Adipocyte (in vitro differentiated cells): ENCODE results near the gene DENND5A.
"Not testable (repeated sequence)": the region's sequence is repeated elsewhere in the genome, so short reads cannot be mapped to it uniquely, and the experiment has no call there.

Experiments used
- DNase-seq: peaks from one replicate; pipeline ENCODE4 v3.0.0-alpha.2; 2015; ENCODE audit warnings: low read depth
- H3K27me3 ChIP-seq: replicated peaks from 2 replicates; pipeline ENCODE4 v1.7.0; 2013; ENCODE audit warnings: mild to moderate bottlenecking, low read length, moderate library complexity; ENCODE audit not compliant: control insufficient read depth, insufficient read depth
- H3K36me3 ChIP-seq: 2 replicates; pipeline ENCODE4 v1.7.0; 2013; ENCODE audit warnings: low read length, mild to moderate bottlenecking, moderate library complexity; ENCODE audit not compliant: control insufficient read depth, insufficient read depth, severe bottlenecking
- H3K4me1 ChIP-seq: 2 replicates; pipeline ENCODE4 v1.7.0; 2013; ENCODE audit warnings: mild to moderate bottlenecking, low read length, moderate library complexity; ENCODE audit not compliant: control insufficient read depth, insufficient read depth
- H3K4me3 ChIP-seq: 2 replicates; pipeline ENCODE4 v1.7.0; 2013; ENCODE audit warnings: mild to moderate bottlenecking, low read length, moderate library complexity
- H3K9ac ChIP-seq: 2 replicates; pipeline ENCODE4 v1.7.0; 2013; ENCODE audit warnings: mild to moderate bottlenecking, low read length, moderate library complexity
- H3K9me3 ChIP-seq: 2 replicates; pipeline ENCODE4 v1.7.0; 2013; ENCODE audit warnings: mild to moderate bottlenecking, low read length, moderate library complexity; ENCODE audit not compliant: control insufficient read depth

DENND5A gene

GRCh38 chr11:9208726-9209501, 56.2 kb downstream of the DENND5A start:
- peaks cover 15% of the 10 kb centered on the region for H3K36me3 ChIP-seq
- no peaks in the 10 kb centered on the region for H3K9me3 ChIP-seq
- no peak overlapping the region for H3K9ac ChIP-seq
- DNase-seq: no peak
- no peaks in the 10 kb centered on the region for H3K27me3 ChIP-seq
- H3K4me3 ChIP-seq: no peak overlapping the region
- H3K4me1 ChIP-seq: peaks cover 37% of the 10 kb centered on the region

- peaks cover 37% of the 10 kb centered on the region for H3K4me1 ChIP-seq
- no peak for DNase-seq
- no peaks in the 10 kb centered on the region for H3K9me3 ChIP-seq
- no peak overlapping the region for H3K9ac ChIP-seq
- H3K36me3 ChIP-seq: peaks cover 28% of the 10 kb centered on the region
- H3K4me3 ChIP-seq: no peak overlapping the region
- no peaks in the 10 kb centered on the region for H3K27me3 ChIP-seq
Observed at GRCh38 chr11:9207229-9207628, 57.9 kb downstream of the DENND5A start.

GRCh38 chr11:9206496-9206895, 58.7 kb downstream of the DENND5A start:
- Histone ChIP-seq H3K27me3 (no peaks in the 10 kb centered on the region), H3K36me3 (peaks cover 31% of the 10 kb centered on the region), H3K4me1 (peaks cover 37% of the 10 kb centered on the region), H3K9ac (no peak overlapping the region), H3K9me3 (no peaks in the 10 kb centered on the region), H3K4me3 (no peak overlapping the region)
- DNase-seq: peak; percentile 75

- no peaks in the 10 kb centered on the region for H3K27me3 ChIP-seq
- DNase-seq: no peak
- H3K4me3 ChIP-seq: no peak overlapping the region
- peaks cover 38% of the 10 kb centered on the region for H3K36me3 ChIP-seq
- no peak overlapping the region for H3K9ac ChIP-seq
- no peaks in the 10 kb centered on the region for H3K9me3 ChIP-seq
- peaks cover 23% of the 10 kb centered on the region for H3K4me1 ChIP-seq
Observed at GRCh38 chr11:9203691-9204311, 61.3 kb downstream of the DENND5A start.

- H3K9me3 ChIP-seq: no peaks in the 10 kb centered on the region
- H3K9ac ChIP-seq: no peak overlapping the region
- H3K4me3 ChIP-seq: no peak overlapping the region
- H3K27me3 ChIP-seq: no peaks in the 10 kb centered on the region
- H3K36me3 ChIP-seq: peaks cover 47% of the 10 kb centered on the region
- DNase-seq: no peak
- H3K4me1 ChIP-seq: peaks cover 6% of the 10 kb centered on the region
Observed at GRCh38 chr11:9201372-9202162, 63.6 kb downstream of the DENND5A start.

GRCh38 chr11:9200471-9200870, 64.7 kb downstream of the DENND5A start:
- no peak overlapping the region for H3K4me3 ChIP-seq
- H3K9me3 ChIP-seq: no peaks in the 10 kb centered on the region
- no peak for DNase-seq
- H3K4me1 ChIP-seq: peaks cover 6% of the 10 kb centered on the region
- no peak overlapping the region for H3K9ac ChIP-seq
- peaks cover 46% of the 10 kb centered on the region for H3K36me3 ChIP-seq
- no peaks in the 10 kb centered on the region for H3K27me3 ChIP-seq

GRCh38 chr11:9193316-9193715, 71.8 kb downstream of the DENND5A start:
- Histone ChIP-seq H3K9ac (no peak overlapping the region), H3K27me3 (no peaks in the 10 kb centered on the region), H3K4me1 (peaks cover 9% of the 10 kb centered on the region), H3K4me3 (no peak overlapping the region), H3K36me3 (peaks cover 58% of the 10 kb centered on the region), H3K9me3 (no peaks in the 10 kb centered on the region)
- DNase-seq: no peak

GRCh38 chr11:9192561-9192960, 72.6 kb downstream of the DENND5A start:
- Histone ChIP-seq H3K36me3 (peaks cover 58% of the 10 kb centered on the region), H3K4me1 (peaks cover 16% of the 10 kb centered on the region), H3K9ac (no peak overlapping the region), H3K4me3 (no peak overlapping the region), H3K9me3 (no peaks in the 10 kb centered on the region), H3K27me3 (no peaks in the 10 kb centered on the region)
- DNase-seq: no peak

- Histone ChIP-seq H3K4me1 (peaks cover 16% of the 10 kb centered on the region), H3K36me3 (peaks cover 66% of the 10 kb centered on the region)
- H3K27me3 ChIP-seq, DNase-seq, H3K4me3 ChIP-seq, H3K9me3 ChIP-seq, H3K9ac ChIP-seq: not testable (repeated sequence)
Observed at GRCh38 chr11:9190326-9191016, 74.7 kb downstream of the DENND5A start.

- not testable (repeated sequence) for H3K9me3 ChIP-seq, DNase-seq, H3K4me3 ChIP-seq, H3K9ac ChIP-seq, H3K27me3 ChIP-seq
- peaks cover 16% of the 10 kb centered on the region for H3K4me1 ChIP-seq
- peaks cover 62% of the 10 kb centered on the region for H3K36me3 ChIP-seq
Observed at GRCh38 chr11:9188860-9189259, 76.3 kb downstream of the DENND5A start.

GRCh38 chr11:9187616-9188015, 77.5 kb downstream of the DENND5A start:
- Histone ChIP-seq H3K36me3 (peaks cover 55% of the 10 kb centered on the region), H3K4me1 (peaks cover 16% of the 10 kb centered on the region), H3K9me3 (no peaks in the 10 kb centered on the region), H3K4me3 (no peak overlapping the region), H3K27me3 (no peaks in the 10 kb centered on the region), H3K9ac (no peak overlapping the region)
- DNase-seq: no peak
